A673 (cell line): ENCODE results near the gene KMT2C.
"Not testable (repeated sequence)": the region's sequence is repeated elsewhere in the genome, so short reads cannot be mapped to it uniquely, and the experiment has no call there.

Experiments
- EZH2 ChIP-seq: fragments of 200-600 bp; sonication (generic); IDR thresholded peaks from 2 replicates; pipeline ENCODE4 v1.6.1; 2017; ENCODE audit warnings: borderline replicate concordance, low read depth, mild to moderate bottlenecking, mixed read lengths, antibody characterized with exemption, low read length; ENCODE audit not compliant: poor library complexity, severe bottlenecking
- TF ChIP-seq, protein P1 (sequence below): fragments of 300-800, 200-600 bp; sonication (generic); conservative IDR thresholded peaks from 2 replicates; pipeline ENCODE4 v1.5.1; 2017; ENCODE audit warnings: low read depth, mild to moderate bottlenecking, antibody characterized with exemption, low read length, moderate library complexity, mixed read lengths

DNA sequence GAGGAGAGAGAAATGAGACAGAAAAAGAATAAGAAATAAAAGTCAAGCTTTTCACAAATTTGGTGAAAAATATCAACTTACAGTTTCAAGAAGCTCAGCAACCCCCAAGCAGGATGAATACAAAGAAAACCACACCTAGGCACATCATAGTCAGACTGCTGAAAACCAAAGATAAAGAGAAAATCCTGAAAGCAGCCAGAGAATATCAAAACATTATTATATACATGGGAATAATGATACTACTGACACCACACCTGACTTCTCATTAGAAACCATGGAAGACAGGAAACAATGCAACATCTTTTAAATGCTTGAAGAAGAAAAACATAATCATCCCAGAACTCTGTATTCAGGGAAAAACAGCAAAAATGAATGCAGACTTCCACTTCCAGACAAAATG, 149.6 kb downstream of the KMT2C start:
- not testable (repeated sequence) for TF ChIP-seq EZH2
- TF ChIP-seq, protein P1, sequence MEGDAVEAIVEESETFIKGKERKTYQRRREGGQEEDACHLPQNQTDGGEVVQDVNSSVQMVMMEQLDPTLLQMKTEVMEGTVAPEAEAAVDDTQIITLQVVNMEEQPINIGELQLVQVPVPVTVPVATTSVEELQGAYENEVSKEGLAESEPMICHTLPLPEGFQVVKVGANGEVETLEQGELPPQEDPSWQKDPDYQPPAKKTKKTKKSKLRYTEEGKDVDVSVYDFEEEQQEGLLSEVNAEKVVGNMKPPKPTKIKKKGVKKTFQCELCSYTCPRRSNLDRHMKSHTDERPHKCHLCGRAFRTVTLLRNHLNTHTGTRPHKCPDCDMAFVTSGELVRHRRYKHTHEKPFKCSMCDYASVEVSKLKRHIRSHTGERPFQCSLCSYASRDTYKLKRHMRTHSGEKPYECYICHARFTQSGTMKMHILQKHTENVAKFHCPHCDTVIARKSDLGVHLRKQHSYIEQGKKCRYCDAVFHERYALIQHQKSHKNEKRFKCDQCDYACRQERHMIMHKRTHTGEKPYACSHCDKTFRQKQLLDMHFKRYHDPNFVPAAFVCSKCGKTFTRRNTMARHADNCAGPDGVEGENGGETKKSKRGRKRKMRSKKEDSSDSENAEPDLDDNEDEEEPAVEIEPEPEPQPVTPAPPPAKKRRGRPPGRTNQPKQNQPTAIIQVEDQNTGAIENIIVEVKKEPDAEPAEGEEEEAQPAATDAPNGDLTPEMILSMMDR: not testable (repeated sequence)
